Measurements from ENCODE around the gene ACOX1. TPM values are rescaled to one million over a fixed set of nuclear protein-coding genes. Genes with fewer than 3 reads are reported as not detected.

ACOX1 gene
- total RNA-seq, 4 donors from 2014 or later, result 37.0 to 254 (median 212) TPM

- no peak for DNase-seq
- TF ChIP-seq POLR2AphosphoS5 (IDR thresholded peaks at IDR 0.05) (no peak), EP300 (IDR thresholded peaks at IDR 0.05; ENCODE audit: low read depth) (no peak), POLR2A (IDR thresholded peaks at IDR 0.05) (no peak), CTCF (IDR thresholded peaks at IDR 0.05) (no peak)
- Histone ChIP-seq H3K4me3 (no peak overlapping the region), H3K27ac (no peak overlapping the region), H3K27me3 (no peaks in the 10 kb centered on the region), H3K36me3 (no peaks in the 10 kb centered on the region), H3K4me1 (no peaks in the 10 kb centered on the region), H3K9me3 (no peaks in the 10 kb centered on the region)
- in situ Hi-C loops (cut with MboI; ENCODE audit: low pct_ligation_motif_present in 1 of 4, low pct_unique_long_range_greater_than_20kb in 1 of 4, low sequenced_read_pairs in 3 of 4) (loop anchor here in 3 of 4 donors (10.0 to 25.0 kb wide), 2 partner anchors 265 to 267 kb away; no protein-coding TSS in a partner anchor), intact Hi-C loops (cut with DNase I; ENCODE audit: low total_unique reads) (loop anchor here (10.0 kb wide), 1 partner anchor 55 kb away; the partner anchor contains the start of genes GALR2, SRP68 and ZACN)
- 83 to 85% methylated on average over 4 to 6 of the region's 6 CpGs for WGBS, 2 donors (ENCODE audit: low coverage in 1 of 2)
Observed at GRCh38 chr17:76019833-76020467, 41.0 kb upstream of the ACOX1 start.

GRCh38 chr17:76018801-76019200 is 39.8 kb upstream of the ACOX1 start:
- DNase-seq, result no peak
- TF ChIP-seq POLR2AphosphoS5 (IDR thresholded peaks at IDR 0.05) (no peak), EP300 (IDR thresholded peaks at IDR 0.05; ENCODE audit: low read depth) (no peak), POLR2A (IDR thresholded peaks at IDR 0.05) (no peak), CTCF (IDR thresholded peaks at IDR 0.05) (no peak)
- 80% methylated on average over 7 of the region's 13 CpGs; no CpG with 5 or more reads in 1 of the 2 donors for WGBS, 2 donors (ENCODE audit: low coverage in 1 of 2)
- H3K4me3 ChIP-seq, result no peak overlapping the region
- H3K4me1 ChIP-seq, result peaks cover 0 to 7% (median 3%) of the 10 kb centered on the region in 4 donors
- H3K36me3 ChIP-seq, result no peaks in the 10 kb centered on the region
- H3K27ac ChIP-seq, result no peak overlapping the region
- H3K27me3 ChIP-seq, result no peaks in the 10 kb centered on the region
- no peaks in the 10 kb centered on the region for H3K9me3 ChIP-seq
- intact Hi-C loops (cut with DNase I; ENCODE audit: low total_unique reads) (loop anchor here (10.0 kb wide), 1 partner anchor 56 kb away; the partner anchor contains the start of genes GALR2, SRP68 and ZACN), in situ Hi-C loops (cut with MboI; ENCODE audit: low pct_ligation_motif_present in 1 of 4, low pct_unique_long_range_greater_than_20kb in 1 of 4, low sequenced_read_pairs in 3 of 4) (loop anchor here in 3 of 4 donors (10.0 to 25.0 kb wide), 2 partner anchors 266 to 268 kb away; no protein-coding TSS in a partner anchor)

- Histone ChIP-seq H3K4me1 (peaks cover 0 to 7% (median 3%) of the 10 kb centered on the region in 4 donors), H3K27me3 (no peaks in the 10 kb centered on the region), H3K9me3 (no peaks in the 10 kb centered on the region), H3K36me3 (no peaks in the 10 kb centered on the region), H3K27ac (no peak overlapping the region), H3K4me3 (no peak overlapping the region)
- intact Hi-C loops (cut with DNase I; ENCODE audit: low total_unique reads) (loop anchor here (10.0 kb wide), 1 partner anchor 56 kb away; the partner anchor contains the start of genes GALR2, SRP68 and ZACN), in situ Hi-C loops (cut with MboI; ENCODE audit: low pct_ligation_motif_present in 1 of 4, low pct_unique_long_range_greater_than_20kb in 1 of 4, low sequenced_read_pairs in 3 of 4) (loop anchor here in 3 of 4 donors (10.0 to 25.0 kb wide), 2 partner anchors 266 to 269 kb away; no protein-coding TSS in a partner anchor)
- no peak for DNase-seq
- no peak for TF ChIP-seq CTCF (IDR thresholded peaks at IDR 0.05)
- TF ChIP-seq EP300 (IDR thresholded peaks at IDR 0.05; ENCODE audit: low read depth), result no peak
- no peak for TF ChIP-seq POLR2AphosphoS5 (IDR thresholded peaks at IDR 0.05)
- no peak for TF ChIP-seq POLR2A (IDR thresholded peaks at IDR 0.05)
- WGBS, 2 donors (ENCODE audit: low coverage in 1 of 2), result 92% methylated on average over 4 of the region's 11 CpGs; no CpG with 5 or more reads in 1 of the 2 donors
Observed at GRCh38 chr17:76018340-76018680, 39.3 kb upstream of the ACOX1 start.

GRCh38 chr17:76017481-76018339 is 38.7 kb upstream of the ACOX1 start:
- WGBS, 2 donors (ENCODE audit: low coverage in 1 of 2), result 89 to 90% methylated on average over 2 to 21 of the region's 21 CpGs
- Histone ChIP-seq H3K9me3 (no peaks in the 10 kb centered on the region), H3K4me1 (peaks cover 0 to 7% (median 3%) of the 10 kb centered on the region in 4 donors), H3K27me3 (no peaks in the 10 kb centered on the region), H3K4me3 (no peak overlapping the region), H3K36me3 (no peaks in the 10 kb centered on the region), H3K27ac (no peak overlapping the region)
- TF ChIP-seq POLR2A (IDR thresholded peaks at IDR 0.05), result no peak
- no peak for TF ChIP-seq CTCF (IDR thresholded peaks at IDR 0.05)
- TF ChIP-seq POLR2AphosphoS5 (IDR thresholded peaks at IDR 0.05), result no peak
- TF ChIP-seq EP300 (IDR thresholded peaks at IDR 0.05; ENCODE audit: low read depth), result no peak
- intact Hi-C loops (cut with DNase I; ENCODE audit: low total_unique reads), result loop anchor here (10.0 kb wide), 1 partner anchor 57 kb away; the partner anchor contains the start of genes GALR2, SRP68 and ZACN
- DNase-seq, result no peak
- in situ Hi-C loops (cut with MboI; ENCODE audit: low pct_ligation_motif_present in 1 of 4, low pct_unique_long_range_greater_than_20kb in 1 of 4, low sequenced_read_pairs in 3 of 4), result loop anchor here in 3 of 4 donors (10.0 to 25.0 kb wide), 2 partner anchors 267 to 270 kb away; no protein-coding TSS in a partner anchor

All from transverse colon (tissue), 4 donors.